ENCODE data around the gene TMEM144.

The TMEM144 gene

DNA sequence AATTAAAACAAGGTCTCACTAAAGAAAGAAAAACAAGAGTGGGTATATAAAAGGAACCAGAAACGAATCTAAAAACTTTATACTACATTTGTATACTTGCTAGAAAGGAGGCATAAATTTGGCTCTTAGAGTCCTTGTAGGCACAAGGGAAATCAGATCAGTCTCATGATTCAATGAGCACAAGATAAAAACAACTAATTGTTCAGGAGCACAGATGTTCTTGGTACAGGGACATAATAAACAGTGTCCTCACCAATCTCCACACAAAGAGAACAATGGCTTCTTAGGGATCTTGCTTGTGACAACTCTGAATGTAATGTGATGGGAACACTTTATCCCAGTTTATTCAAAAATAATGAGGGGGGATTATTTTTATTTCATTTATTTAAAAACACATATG lies 28.3 kb downstream of the TMEM144 start:
- no peaks in the 10 kb centered on the region for H3K27me3 ChIP-seq (ENCODE audit: insufficient read depth, low read length, poor library complexity, severe bottlenecking)
- H3K79me2 ChIP-seq (ENCODE audit: insufficient read depth, low read length): no peaks in the 10 kb centered on the region
- no peaks in the 10 kb centered on the region for H4K20me1 ChIP-seq (ENCODE audit: insufficient read depth, low read length, poor library complexity, severe bottlenecking)
- no peaks in the 10 kb centered on the region for H3K9me3 ChIP-seq (ENCODE audit: insufficient read depth, low read depth, low read length)
- TF ChIP-seq, protein P1, sequence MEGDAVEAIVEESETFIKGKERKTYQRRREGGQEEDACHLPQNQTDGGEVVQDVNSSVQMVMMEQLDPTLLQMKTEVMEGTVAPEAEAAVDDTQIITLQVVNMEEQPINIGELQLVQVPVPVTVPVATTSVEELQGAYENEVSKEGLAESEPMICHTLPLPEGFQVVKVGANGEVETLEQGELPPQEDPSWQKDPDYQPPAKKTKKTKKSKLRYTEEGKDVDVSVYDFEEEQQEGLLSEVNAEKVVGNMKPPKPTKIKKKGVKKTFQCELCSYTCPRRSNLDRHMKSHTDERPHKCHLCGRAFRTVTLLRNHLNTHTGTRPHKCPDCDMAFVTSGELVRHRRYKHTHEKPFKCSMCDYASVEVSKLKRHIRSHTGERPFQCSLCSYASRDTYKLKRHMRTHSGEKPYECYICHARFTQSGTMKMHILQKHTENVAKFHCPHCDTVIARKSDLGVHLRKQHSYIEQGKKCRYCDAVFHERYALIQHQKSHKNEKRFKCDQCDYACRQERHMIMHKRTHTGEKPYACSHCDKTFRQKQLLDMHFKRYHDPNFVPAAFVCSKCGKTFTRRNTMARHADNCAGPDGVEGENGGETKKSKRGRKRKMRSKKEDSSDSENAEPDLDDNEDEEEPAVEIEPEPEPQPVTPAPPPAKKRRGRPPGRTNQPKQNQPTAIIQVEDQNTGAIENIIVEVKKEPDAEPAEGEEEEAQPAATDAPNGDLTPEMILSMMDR (conservative IDR thresholded peaks at IDR 0.05; ENCODE audit: low read length): no peak
- TF ChIP-seq EZH2phosphoT487 (IDR thresholded peaks at IDR 0.05; ENCODE audit: borderline replicate concordance): no peak
- H3K4me2 ChIP-seq (ENCODE audit: low read depth, low read length, poor library complexity, severe bottlenecking): no peak overlapping the region
- no peaks in the 10 kb centered on the region for H3K9me2 ChIP-seq (replicated peaks; ENCODE audit: low read depth, low read length)
- no peaks in the 10 kb centered on the region for H3K36me3 ChIP-seq (ENCODE audit: insufficient read depth, low read length)
- H3K9ac ChIP-seq (ENCODE audit: low read depth, low read length, poor library complexity, severe bottlenecking): no peak overlapping the region
- no peak overlapping the region for H3K4me3 ChIP-seq (ENCODE audit: low read length, poor library complexity, severe bottlenecking)
- H2AFZ ChIP-seq (ENCODE audit: low read length): no peak overlapping the region
- H3F3A ChIP-seq (ENCODE audit: low read depth): no peaks in the 10 kb centered on the region
- no peaks in the 10 kb centered on the region for H3K4me1 ChIP-seq (ENCODE audit: insufficient read depth, low read length, poor library complexity, severe bottlenecking)

DNA sequence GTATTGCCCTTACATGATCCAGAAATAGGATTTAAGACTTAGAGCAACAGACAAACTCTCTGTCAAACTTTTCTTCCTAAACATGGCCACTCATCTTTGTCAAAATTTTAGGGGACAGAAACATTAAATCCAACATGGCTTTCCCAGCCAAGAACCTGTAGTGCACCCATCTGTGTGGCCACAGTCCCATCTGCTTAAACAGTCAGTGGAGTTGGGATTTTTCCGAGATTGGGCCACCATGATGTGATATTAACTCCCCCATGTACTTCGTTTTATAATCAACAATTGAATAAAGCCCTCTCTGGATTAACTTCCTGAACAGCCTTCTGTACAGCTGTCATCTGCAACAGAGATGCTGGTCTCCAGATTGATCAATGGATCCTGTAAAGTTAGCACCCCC lies 28.9 kb downstream of the TMEM144 start:
- no peak overlapping the region for H3K9ac ChIP-seq (ENCODE audit: low read depth, low read length, poor library complexity, severe bottlenecking)
- H3F3A ChIP-seq (ENCODE audit: low read depth): no peaks in the 10 kb centered on the region
- no peaks in the 10 kb centered on the region for H4K20me1 ChIP-seq (ENCODE audit: insufficient read depth, low read length, poor library complexity, severe bottlenecking)
- H3K9me3 ChIP-seq (ENCODE audit: insufficient read depth, low read depth, low read length): no peaks in the 10 kb centered on the region
- TF ChIP-seq, protein P1 (conservative IDR thresholded peaks at IDR 0.05; ENCODE audit: low read length): no peak
- no peak for TF ChIP-seq EZH2phosphoT487 (IDR thresholded peaks at IDR 0.05; ENCODE audit: borderline replicate concordance)
- no peaks in the 10 kb centered on the region for H3K9me2 ChIP-seq (replicated peaks; ENCODE audit: low read depth, low read length)
- H3K27me3 ChIP-seq (ENCODE audit: insufficient read depth, low read length, poor library complexity, severe bottlenecking): no peaks in the 10 kb centered on the region
- no peaks in the 10 kb centered on the region for H3K79me2 ChIP-seq (ENCODE audit: insufficient read depth, low read length)
- H3K4me3 ChIP-seq (ENCODE audit: low read length, poor library complexity, severe bottlenecking): no peak overlapping the region
- H2AFZ ChIP-seq (ENCODE audit: low read length): no peak overlapping the region
- no peaks in the 10 kb centered on the region for H3K36me3 ChIP-seq (ENCODE audit: insufficient read depth, low read length)
- H3K4me2 ChIP-seq (ENCODE audit: low read depth, low read length, poor library complexity, severe bottlenecking): no peak overlapping the region
- no peaks in the 10 kb centered on the region for H3K4me1 ChIP-seq (ENCODE audit: insufficient read depth, low read length, poor library complexity, severe bottlenecking)

DNA sequence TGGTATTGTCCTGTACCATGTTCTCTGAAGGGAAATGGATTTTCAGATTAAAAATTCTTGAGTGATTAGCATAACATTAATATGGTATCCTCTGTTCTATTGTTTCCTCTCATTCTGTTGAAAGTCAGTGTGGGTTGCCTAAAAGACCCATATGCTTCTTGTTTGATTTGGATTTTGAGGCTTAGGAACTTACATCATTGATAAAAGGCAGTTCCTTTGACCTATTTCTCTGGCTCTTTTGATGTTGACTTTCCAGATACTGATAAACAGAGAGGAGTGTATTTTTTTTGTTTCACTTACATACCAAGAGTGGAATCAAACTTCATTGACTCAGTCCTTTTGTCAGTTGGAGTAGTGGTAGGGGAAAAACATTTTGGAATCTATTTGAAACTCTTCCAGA lies 32.8 kb downstream of the TMEM144 start:
- no peaks in the 10 kb centered on the region for H4K20me1 ChIP-seq (ENCODE audit: insufficient read depth, low read length, poor library complexity, severe bottlenecking)
- H3K9me2 ChIP-seq (replicated peaks; ENCODE audit: low read depth, low read length): no peaks in the 10 kb centered on the region
- H3F3A ChIP-seq (ENCODE audit: low read depth): no peaks in the 10 kb centered on the region
- H3K79me2 ChIP-seq (ENCODE audit: insufficient read depth, low read length): no peaks in the 10 kb centered on the region
- TF ChIP-seq, protein P1 (conservative IDR thresholded peaks at IDR 0.05; ENCODE audit: low read length): no peak
- no peak for TF ChIP-seq EZH2phosphoT487 (IDR thresholded peaks at IDR 0.05; ENCODE audit: borderline replicate concordance)
- no peaks in the 10 kb centered on the region for H3K9me3 ChIP-seq (ENCODE audit: insufficient read depth, low read depth, low read length)
- no peak overlapping the region for H3K4me2 ChIP-seq (ENCODE audit: low read depth, low read length, poor library complexity, severe bottlenecking)
- H3K9ac ChIP-seq (ENCODE audit: low read depth, low read length, poor library complexity, severe bottlenecking): no peak overlapping the region
- no peaks in the 10 kb centered on the region for H3K36me3 ChIP-seq (ENCODE audit: insufficient read depth, low read length)
- H3K4me3 ChIP-seq (ENCODE audit: low read length, poor library complexity, severe bottlenecking): no peak overlapping the region
- H2AFZ ChIP-seq (ENCODE audit: low read length): no peak overlapping the region
- H3K27me3 ChIP-seq (ENCODE audit: insufficient read depth, low read length, poor library complexity, severe bottlenecking): no peaks in the 10 kb centered on the region
- no peaks in the 10 kb centered on the region for H3K4me1 ChIP-seq (ENCODE audit: insufficient read depth, low read length, poor library complexity, severe bottlenecking)

All from Loucy (cell line).